ENCODE results near the gene SRSF7. TPM values are rescaled to one million over a fixed set of nuclear protein-coding genes. Genes with fewer than 3 reads are reported as not detected.

SRSF7 gene
- total and polyA plus RNA-seq, 9 of the 15 experiments (the other 6 are each of a cell fraction or from before 2014, with no cell fraction given), result 219 to 726 (median 375) TPM

DNA sequence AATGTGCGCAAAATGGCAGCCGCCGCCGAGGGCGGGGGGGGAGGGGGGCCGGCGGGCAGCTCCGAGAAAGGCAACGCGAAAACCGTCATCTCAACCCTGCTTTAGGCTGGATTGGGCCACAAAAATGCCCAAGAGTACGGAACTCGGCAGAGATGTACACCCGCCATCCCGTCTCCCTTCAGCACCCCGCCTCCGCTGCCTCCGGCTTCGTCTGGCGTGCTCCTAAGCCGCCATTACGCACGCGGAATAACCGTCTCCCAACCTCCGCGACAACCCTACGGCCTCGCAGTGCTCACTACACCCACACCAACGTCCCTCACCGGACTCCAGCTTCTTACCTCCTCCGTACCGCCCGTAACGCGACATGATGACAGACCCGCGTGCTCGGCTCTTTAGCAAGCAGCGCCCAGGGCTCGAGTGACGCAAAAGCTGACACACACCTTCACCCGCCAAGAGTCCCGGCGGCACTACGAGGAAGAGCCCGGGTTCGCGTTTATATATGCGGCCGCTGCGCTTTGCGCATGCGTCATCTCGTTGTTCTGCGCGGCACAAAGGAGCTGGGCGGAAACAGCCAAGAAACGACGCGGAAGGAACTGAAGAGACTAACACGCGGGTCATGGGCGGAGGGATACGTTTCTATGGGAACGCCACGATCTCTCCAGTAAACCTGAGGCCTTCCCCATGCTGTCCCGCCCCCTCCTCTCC is at the start of gene SRSF7 (continued):
- TF ChIP-seq, protein P1, sequence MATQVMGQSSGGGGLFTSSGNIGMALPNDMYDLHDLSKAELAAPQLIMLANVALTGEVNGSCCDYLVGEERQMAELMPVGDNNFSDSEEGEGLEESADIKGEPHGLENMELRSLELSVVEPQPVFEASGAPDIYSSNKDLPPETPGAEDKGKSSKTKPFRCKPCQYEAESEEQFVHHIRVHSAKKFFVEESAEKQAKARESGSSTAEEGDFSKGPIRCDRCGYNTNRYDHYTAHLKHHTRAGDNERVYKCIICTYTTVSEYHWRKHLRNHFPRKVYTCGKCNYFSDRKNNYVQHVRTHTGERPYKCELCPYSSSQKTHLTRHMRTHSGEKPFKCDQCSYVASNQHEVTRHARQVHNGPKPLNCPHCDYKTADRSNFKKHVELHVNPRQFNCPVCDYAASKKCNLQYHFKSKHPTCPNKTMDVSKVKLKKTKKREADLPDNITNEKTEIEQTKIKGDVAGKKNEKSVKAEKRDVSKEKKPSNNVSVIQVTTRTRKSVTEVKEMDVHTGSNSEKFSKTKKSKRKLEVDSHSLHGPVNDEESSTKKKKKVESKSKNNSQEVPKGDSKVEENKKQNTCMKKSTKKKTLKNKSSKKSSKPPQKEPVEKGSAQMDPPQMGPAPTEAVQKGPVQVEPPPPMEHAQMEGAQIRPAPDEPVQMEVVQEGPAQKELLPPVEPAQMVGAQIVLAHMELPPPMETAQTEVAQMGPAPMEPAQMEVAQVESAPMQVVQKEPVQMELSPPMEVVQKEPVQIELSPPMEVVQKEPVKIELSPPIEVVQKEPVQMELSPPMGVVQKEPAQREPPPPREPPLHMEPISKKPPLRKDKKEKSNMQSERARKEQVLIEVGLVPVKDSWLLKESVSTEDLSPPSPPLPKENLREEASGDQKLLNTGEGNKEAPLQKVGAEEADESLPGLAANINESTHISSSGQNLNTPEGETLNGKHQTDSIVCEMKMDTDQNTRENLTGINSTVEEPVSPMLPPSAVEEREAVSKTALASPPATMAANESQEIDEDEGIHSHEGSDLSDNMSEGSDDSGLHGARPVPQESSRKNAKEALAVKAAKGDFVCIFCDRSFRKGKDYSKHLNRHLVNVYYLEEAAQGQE (IDR thresholded peaks at IDR 0.05; ENCODE audit: borderline replicate concordance), result no peak
- TF ChIP-seq, protein P1 (CRISPR knock-in tag; IDR thresholded peaks at IDR 0.05; ENCODE audit: low read depth), result peak; percentile 78
- TF ChIP-seq, protein P2, sequence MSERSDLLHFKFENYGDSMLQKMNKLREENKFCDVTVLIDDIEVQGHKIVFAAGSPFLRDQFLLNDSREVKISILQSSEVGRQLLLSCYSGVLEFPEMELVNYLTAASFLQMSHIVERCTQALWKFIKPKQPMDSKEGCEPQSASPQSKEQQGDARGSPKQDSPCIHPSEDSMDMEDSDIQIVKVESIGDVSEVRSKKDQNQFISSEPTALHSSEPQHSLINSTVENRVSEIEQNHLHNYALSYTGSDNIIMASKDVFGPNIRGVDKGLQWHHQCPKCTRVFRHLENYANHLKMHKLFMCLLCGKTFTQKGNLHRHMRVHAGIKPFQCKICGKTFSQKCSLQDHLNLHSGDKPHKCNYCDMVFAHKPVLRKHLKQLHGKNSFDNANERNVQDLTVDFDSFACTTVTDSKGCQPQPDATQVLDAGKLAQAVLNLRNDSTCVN (CRISPR knock-in tag; IDR thresholded peaks at IDR 0.05), result peak; percentile 64; the same call in 1 of the 2 replicates
- TF ChIP-seq TCFL5 (CRISPR knock-in tag; conservative IDR thresholded peaks at IDR 0.05), result no peak
- TF ChIP-seq HDAC2 (IDR thresholded peaks at IDR 0.05), result peak; percentile 86
- TF ChIP-seq RBM39 (optimal IDR thresholded peaks at IDR 0.05; ENCODE audit: low read depth, low read length), result peak; percentile 98
- no peak for TF ChIP-seq CREB3 (tag; conservative IDR thresholded peaks at IDR 0.05; ENCODE audit: low read depth)
- TF ChIP-seq HDAC3 (IDR thresholded peaks at IDR 0.05; ENCODE audit: borderline replicate concordance, partially characterized antibody), result peak; percentile 31
- no peak for TF ChIP-seq ZC3H11A (IDR thresholded peaks at IDR 0.05; ENCODE audit: low read depth, low read length)
- peak; percentile 85 for TF ChIP-seq ELF2 (CRISPR knock-in tag; IDR thresholded peaks at IDR 0.05)
- peak in 1 of 2 experiments; percentile 88; a peak in 2 of 4 replicates for TF ChIP-seq CSDE1 (IDR thresholded peaks at IDR 0.05)
- TF ChIP-seq RAD21 (CRISPR knock-in tag; conservative IDR thresholded peaks at IDR 0.05 in 1 of 2, IDR thresholded peaks at IDR 0.05 in 1 of 2), result peak in 1 of 2 experiments; percentile 16; a peak in 2 of 4 replicates
- peak; percentile 61; the same call in 1 of the 2 replicates for TF ChIP-seq ZHX1 (conservative IDR thresholded peaks at IDR 0.05; ENCODE audit: low read length)
- TF ChIP-seq PHF21A (IDR thresholded peaks at IDR 0.05; ENCODE audit: borderline replicate concordance, low read depth), result peak; percentile 74; the same call in 1 of the 2 replicates
- peak; percentile 98 for TF ChIP-seq LARP7 (IDR thresholded peaks at IDR 0.05)

Data from K562 (cell line).